Fibroblast of peridontal ligament (primary cell): Measurements from ENCODE around the gene TANGO2.

Source experiments
- DNase-seq: peaks from one replicate; pipeline ENCODE4 v3.0.0-alpha.2; 2010; ENCODE audit errors: extremely low read depth

TANGO2 gene

GRCh38 chr22:19995611-19996339 lies 25.1 kb upstream of the TANGO2 start:
- peak; percentile 37 for DNase-seq

GRCh38 chr22:19996694-19997384 lies 24.1 kb upstream of the TANGO2 start:
- DNase-seq: no peak

- DNase-seq: no peak
Observed at GRCh38 chr22:19997561-19998231, 23.2 kb upstream of the TANGO2 start.

GRCh38 chr22:19998232-19998951 lies 22.5 kb upstream of the TANGO2 start:
- DNase-seq: no peak

DNA sequence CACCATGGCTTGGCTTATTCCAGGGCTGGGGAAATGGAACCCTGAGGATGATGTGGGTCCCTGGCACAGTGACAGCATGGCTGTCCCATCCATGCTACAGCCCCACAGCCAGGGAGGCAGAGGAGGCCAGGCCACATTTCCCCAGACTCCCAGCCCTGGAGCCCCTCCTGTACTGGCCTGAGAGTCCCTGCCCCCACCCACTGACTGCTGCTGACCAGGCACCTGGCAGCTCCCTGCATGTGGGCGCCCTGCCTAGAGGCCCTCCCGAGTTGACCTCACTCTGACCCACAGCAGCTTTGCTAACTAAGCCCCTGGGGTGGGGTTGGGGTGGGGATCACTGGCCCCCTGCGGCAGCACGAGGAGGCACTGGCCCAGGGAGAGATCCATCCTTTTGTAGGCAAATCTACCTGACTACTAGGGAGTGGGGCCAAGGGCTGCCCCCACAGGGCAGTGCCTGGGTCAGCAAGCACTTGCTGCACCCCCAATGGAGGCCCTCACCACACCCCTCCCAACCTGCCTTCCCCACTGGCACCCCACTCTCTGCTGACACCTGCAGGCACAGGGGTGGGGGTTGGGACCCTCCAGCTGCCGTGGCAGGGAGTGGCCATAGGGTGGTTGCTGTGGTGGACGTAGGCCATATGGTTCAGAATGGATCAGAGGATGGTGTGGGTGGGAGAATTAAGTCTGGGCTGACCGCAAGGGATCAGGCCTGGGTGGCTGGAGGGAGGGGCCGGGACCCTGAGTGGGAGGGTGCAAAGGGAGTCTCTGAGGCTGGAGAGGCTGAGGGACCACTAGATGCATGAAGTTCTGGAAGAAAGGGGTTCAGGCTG lies 21.7 kb upstream of the TANGO2 start:
- no peak for DNase-seq

- no peak for DNase-seq
Observed at GRCh38 chr22:20000246-20001081, 20.4 kb upstream of the TANGO2 start.

- DNase-seq: no peak
Observed at GRCh38 chr22:20001082-20001638, 19.8 kb upstream of the TANGO2 start.

DNA sequence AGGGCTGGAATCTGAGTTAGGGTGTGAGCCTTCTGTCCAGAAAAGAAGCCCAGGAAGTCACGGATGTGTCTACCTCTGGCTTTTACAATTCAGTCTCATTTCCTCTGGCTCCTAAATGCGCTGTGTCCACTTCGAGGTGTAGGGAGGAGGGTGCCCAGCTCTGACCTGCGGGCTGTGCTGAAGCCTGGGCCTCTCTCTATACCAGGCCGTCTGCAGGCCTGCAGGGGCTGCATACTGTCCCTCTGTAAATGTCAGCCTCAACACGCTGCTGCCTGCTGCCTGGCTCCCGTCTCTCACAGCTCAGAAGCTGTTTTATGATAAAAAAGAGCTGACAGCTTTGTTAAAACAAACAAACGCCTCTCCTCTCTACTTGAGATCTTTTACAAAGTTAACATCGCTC lies 18.8 kb upstream of the TANGO2 start:
- DNase-seq: no peak

DNA sequence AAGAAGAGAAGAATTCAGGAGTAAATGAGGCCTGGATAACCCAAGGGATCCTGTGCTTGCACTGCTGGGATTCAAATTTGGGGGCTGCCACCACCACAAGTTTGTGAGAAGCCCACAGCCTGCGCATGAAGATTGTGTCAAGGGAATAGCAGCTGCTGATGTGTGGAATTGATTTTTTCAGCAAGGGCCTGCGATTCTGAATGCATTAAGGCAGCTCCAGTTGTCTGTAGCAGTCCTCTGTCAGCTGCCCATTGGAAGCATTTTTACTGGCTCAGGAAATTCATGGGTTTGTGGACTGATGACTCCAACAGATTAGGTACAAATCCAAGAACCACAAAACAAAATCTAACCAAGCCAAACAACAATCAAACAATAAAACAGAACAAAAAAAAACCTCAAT lies 18.3 kb upstream of the TANGO2 start:
- DNase-seq: no peak

- DNase-seq: no peak
Observed at GRCh38 chr22:20003304-20003703, 17.6 kb upstream of the TANGO2 start.

DNA sequence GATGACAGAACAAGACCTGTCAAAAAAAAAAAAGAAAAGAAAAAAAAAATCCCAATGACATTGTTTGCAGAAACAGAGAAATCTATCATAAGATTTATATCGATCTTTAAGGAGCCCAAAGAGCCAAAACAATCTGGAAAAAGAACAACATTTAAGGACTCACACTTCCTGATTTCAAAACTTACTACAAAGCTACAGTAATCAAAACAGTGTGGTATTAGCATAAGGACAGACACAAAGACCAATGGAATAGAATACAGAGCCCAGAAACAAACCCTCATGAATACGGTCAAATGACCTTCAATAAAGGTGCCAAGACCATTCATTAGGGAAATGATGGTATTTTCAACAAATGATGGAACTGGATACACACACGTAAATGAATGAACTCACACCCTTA lies 16.4 kb upstream of the TANGO2 start:
- DNase-seq: no peak

DNA sequence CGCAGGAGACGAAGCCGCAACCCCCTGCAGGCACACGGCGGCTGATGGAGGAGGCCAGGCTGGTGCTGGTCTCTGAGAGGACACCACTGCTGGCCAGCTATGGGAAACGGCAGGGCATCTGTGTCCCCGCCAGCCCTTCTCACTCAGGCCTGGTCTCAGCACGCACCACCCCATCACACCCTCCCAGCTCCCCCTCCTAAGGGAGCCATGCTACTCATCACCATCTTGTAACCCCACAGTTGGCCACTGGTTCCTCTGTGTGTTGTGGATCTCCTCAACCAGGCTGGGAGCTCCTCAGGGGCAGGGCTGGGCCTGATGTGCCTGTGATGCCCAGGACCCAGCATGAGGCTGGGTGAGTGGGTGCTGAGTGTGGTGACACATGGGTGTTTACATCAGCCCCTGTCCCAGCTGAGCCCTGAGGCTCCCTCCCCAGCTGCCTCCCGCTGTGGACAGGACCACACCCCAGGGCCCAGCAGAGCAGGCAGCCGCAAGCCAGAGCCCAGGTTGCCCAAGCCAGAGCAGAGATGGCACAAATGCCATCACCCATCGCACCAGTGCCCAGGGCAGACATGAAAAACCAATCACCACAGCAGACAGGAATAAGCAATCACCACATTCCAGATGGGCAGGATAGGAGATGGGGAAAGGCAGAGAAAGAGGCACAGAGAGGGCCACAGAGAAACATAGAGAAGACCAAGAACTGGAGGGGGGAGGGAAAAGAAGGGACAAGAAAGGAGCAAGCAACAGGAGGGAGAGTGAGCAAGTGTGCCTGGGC lies 12.5 kb upstream of the TANGO2 start:
- no peak for DNase-seq

- no peak for DNase-seq
Observed at GRCh38 chr22:20009018-20009491, 11.9 kb upstream of the TANGO2 start.

DNA sequence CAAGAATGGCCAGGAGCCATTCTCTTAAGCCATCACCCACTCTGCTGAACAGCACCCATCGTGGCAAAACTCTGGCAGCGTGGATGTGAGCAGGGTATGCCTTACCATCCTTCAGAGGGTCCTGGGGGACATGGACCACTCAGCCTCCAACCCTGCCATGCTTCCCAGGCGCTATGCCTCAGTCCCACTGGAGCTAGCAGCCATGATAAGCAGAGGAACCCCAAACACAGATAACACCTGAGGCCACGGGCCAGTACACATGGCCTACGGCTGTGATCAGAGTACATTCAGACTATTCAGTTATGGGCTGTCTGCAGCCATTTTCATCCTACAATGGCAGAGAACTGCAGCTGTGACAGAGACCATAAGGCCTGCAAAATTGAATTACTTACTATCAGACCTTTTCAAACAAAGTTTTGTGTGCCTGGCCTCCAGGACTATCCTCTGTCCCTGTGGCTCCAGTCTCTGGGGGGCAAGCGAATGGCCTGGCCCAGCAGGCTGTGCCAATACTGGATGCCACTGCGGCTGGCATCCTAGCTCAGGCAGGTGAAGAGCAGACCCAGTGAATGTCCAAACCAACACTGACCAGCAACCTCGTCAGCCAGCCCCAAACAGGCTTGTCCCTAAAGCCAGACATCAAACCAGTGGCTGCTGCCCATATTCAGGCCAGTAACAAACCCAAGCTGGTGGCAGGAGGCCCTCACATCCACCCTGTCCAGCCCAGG lies 11.2 kb upstream of the TANGO2 start:
- no peak for DNase-seq

DNA sequence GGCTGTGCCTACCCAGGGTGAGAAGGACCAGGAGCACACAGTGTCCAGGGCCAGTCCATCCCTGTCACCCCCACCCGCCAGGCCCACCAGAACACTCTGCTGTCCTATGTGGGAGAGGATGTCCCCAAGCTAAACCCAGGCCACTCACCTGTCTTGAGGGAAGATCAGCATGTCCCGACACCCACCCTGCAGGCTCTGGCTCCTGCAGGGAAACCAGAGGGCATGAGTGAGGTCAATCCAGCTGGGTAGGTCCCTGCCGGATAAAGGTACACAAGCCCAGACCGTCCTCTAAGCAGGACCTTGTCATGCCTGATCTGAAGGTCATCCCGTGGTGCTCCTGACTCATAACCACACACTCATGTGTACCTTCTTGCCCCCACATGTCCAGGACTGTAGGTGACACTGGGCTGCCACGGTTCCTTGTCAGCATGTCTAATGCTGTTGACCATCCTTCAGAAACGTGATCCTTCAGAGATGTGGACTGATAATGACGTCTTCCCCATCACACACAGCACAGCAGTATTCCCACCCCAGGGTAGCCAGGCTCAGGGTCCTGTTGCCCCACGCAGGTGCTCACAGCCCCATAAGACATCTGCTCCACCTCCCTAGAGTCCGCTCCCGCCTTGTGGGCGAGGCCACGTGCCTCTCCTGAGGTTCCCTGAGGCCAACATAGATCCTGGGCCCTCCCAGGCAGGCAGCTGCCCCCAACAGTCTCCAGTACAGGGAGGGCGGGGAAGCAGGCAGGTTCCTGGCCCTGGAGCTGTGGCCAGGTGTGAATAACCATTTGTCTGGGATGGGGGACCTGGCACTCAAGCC lies 10.4 kb upstream of the TANGO2 start:
- DNase-seq: no peak

DNA sequence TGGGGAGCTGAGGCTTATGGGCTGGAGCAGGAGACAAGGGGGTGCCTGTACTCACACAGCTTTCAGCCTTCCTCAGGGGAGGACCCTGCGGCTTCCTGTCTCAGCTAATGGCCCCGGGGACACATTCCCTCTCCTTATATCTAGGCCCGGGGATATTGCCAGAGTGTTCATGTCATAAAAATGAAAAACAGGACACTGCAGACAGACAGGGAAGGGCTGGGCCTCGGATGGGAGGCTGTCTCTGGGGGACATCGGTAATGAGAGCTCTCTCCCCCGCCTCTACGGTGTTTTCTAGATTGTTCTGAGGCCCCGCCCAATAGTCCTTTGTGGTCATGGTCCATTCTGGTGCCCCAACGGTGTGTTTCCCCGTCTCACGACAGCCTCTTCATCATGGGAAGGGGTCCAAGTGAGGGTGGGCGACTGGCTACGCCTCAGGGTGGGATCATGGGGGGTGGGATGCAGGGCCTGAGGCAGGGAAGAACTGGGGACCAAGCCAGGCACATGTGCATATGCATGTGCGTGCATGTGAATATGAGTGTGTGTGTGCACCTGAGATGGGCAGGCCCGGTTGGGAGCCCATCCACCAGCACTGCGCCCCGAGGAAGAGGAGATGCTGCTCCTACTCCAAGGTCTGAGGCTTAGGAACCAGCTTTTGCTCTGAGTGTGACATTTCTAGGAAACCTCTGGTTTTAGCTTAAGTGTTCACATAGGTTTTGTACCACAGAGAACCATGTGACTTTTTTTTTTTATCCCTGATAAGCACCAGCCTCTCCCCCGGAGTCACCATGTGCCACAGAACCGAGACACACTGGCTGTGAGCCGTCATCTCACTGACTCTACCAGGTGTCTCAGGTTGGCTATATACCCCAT lies 9.6 kb upstream of the TANGO2 start:
- no peak for DNase-seq
